GM21515 (cell line): ENCODE data around the gene PDC.
"Not testable (repeated sequence)": the region's sequence is repeated elsewhere in the genome, so short reads cannot be mapped to it uniquely, and the experiment has no call there.

Experiments used
- ATAC-seq: cut with Tn5 transposase; IDR thresholded peaks from one replicate; pipeline ENCODE4 v1.9.1; 2021; ENCODE audit not compliant: unreplicated experiment

The PDC gene

GRCh38 chr1:186404454-186405051, 56.4 kb downstream of the PDC start:
- no peak for ATAC-seq

GRCh38 chr1:186403632-186404031, 57.3 kb downstream of the PDC start:
- no peak for ATAC-seq

- not testable (repeated sequence) for ATAC-seq
Measured at GRCh38 chr1:186401446-186401845, 59.5 kb downstream of the PDC start.
